Lower leg skin (tissue), 3 donors: ENCODE measurements around the gene CCDC191.

Experiments used
- CTCF ChIP-seq, 3 donors: fragments of 450-650 bp; IDR thresholded peaks; one replicate each; pipeline ENCODE4 v1.5.1; 2016; ENCODE audit warnings: antibody characterized with exemption in 3 of 3, mild to moderate bottlenecking in 3 of 3, moderate library complexity in 2 of 3
- POLR2A ChIP-seq, 2 donors: fragments of 450-650 bp; IDR thresholded peaks; one replicate each; pipeline ENCODE4 v1.6.1; 2016 to 2017; ENCODE audit warnings: antibody characterized with exemption in 2 of 2, mild to moderate bottlenecking in 1 of 2, moderate library complexity in 1 of 2

DNA sequence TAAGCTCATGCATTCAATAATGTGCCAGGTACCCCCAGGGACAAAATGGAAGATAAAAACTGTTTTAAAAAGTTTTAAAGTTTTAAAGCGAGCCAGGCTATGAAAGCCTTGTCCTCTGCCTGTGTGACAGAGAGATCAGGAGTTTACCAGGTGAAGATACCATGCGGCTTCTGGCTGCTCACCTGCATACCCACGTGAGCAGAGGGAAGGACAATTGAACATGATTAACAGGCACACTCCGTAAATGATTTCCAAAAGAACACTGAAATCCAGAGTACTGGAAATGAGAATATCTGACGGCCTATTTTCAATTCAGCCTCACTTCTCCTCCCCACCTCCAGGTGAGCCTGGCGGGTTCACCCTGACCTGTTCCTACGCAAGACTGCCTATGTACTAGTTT is 42.1 kb downstream of the CCDC191 start:
- no peak for TF ChIP-seq CTCF (IDR thresholded peaks at IDR 0.05)
- TF ChIP-seq POLR2A (IDR thresholded peaks at IDR 0.05), result no peak
